ENCODE results near the gene NRSN2.
"Not testable (repeated sequence)": the region's sequence is repeated elsewhere in the genome, so short reads cannot be mapped to it uniquely, and the experiment has no call there.

NRSN2 gene

DNA sequence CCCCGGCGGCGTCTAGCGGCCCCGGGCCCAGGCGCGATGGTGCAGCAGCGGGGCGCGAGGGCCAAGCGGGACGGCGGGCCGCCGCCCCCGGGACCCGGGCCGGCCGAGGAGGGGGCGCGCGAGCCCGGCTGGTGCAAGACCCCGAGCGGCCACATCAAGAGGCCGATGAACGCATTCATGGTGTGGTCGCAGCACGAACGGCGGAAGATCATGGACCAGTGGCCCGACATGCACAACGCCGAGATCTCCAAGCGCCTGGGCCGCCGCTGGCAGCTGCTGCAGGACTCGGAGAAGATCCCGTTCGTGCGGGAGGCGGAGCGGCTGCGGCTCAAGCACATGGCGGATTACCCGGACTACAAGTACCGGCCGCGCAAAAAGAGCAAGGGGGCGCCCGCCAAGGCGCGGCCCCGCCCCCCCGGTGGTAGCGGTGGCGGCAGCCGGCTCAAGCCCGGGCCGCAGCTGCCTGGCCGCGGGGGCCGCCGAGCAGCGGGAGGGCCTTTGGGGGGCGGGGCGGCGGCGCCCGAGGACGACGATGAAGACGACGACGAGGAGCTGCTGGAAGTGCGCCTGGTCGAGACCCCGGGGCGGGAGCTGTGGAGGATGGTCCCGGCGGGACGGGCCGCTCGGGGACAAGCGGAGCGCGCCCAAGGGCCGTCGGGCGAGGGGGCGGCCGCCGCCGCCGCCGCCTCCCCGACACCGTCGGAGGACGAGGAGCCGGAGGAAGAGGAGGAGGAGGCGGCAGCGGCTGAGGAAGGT, 20.8 kb upstream of the NRSN2 start:
- peak; percentile 62 for DNase-seq

DNA sequence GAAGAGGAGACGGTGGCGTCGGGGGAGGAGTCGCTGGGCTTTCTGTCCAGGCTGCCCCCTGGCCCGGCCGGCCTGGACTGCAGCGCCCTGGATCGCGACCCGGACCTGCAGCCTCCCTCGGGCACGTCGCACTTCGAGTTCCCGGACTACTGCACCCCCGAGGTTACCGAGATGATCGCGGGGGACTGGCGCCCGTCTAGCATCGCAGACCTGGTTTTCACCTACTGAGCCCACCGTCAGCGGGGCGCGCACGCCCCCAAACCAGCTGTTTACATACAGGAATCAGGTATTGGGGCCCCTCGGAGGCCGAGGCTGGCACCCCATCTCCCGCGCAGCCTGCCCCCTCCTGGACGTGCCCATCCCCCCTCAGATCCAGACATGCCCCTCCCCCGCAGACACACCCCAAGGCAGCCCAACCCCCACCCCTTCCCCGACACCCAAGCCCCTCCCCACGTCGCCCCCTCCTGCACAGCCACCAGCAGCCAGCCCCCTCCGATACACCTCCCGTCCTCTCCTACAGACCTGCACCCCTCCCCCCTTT, 20.2 kb upstream of the NRSN2 start:
- peak; percentile 22 for DNase-seq

DNA sequence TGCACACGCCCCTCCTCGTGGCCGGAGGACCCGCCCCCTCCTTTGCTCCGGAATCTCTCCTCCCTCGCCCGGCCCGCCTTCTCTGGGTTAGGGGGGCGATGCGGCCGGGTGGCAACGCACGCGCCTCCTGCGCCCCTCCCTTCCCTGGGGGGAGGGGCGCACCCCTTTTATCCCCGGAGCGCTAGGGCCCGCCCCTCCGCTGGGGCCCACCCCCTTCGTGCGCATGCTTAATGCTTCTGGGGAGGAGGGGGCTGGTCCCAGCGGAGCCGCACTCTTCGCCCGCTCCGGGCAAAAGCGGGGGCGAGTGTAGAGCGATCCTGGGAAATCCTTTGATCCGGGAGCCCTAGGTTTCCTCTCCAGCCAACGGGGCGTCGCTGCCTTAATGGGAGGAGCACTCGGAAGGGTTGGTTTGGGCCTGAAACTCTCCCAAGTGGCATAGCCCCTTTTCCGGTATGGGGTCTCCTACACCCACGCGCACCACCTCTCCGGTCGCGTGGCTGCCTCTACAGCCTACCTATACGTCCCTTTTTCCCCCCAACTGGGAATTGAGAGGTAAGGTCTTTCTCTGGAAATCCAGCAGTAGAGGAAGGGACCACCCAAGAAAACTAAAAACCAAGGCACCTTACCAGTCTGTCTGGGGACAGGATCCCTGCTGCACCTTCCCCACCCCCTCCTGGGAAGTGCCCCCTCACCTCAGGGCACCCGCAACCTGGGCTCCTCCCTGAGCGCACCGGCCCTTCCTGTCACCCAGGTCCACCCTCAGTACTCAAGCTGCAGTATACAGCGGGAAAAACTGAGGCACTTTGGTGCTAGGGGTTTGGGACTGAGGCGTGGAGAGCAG, 19.5 kb upstream of the NRSN2 start:
- peak; percentile 82 for DNase-seq

DNA sequence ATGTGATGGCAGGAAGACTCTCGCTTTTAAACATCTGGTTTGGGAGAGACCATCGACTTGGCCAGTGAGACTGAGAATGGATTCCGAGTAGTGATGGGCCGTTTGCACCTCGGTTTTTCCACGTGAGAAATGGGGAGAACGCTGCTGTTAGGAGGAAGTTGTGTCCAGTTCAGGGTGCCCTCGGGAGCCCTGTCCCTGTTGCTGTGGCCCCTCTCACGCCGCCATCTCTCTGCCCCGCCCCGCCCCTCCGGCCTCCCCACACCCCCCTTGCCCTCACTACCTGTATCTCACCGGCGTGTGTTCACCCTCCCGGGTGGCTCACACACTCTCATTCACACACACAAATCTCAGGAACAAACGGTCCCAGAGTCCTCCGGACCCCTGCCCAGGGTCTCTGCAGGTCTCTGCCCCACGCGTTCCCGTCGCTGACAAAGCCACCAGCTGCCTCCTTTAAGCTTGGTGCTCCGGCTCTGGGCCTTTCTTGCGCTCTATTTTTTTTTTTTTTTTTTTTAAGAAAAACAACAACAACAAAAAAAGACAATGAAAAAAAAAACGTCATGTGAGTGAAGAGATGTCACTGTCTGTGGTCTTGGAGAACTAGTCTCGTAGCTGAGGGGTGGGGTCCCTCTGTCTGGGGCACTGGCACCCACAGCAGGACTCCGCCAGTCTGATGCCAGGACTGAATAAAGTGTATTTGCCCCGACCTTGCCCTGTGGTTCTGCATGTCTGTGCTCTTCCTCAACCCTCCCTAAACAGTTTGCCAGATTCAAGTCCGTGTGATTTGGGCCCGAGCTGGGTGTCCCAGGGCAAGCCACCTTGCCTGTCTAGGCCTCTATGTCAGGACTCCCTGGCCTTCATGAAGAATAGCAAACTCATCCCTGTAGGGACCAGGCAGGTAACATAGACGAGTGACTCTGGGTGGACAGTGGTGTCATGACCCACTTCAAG, 18.6 kb upstream of the NRSN2 start:
- DNase-seq, result no peak

DNA sequence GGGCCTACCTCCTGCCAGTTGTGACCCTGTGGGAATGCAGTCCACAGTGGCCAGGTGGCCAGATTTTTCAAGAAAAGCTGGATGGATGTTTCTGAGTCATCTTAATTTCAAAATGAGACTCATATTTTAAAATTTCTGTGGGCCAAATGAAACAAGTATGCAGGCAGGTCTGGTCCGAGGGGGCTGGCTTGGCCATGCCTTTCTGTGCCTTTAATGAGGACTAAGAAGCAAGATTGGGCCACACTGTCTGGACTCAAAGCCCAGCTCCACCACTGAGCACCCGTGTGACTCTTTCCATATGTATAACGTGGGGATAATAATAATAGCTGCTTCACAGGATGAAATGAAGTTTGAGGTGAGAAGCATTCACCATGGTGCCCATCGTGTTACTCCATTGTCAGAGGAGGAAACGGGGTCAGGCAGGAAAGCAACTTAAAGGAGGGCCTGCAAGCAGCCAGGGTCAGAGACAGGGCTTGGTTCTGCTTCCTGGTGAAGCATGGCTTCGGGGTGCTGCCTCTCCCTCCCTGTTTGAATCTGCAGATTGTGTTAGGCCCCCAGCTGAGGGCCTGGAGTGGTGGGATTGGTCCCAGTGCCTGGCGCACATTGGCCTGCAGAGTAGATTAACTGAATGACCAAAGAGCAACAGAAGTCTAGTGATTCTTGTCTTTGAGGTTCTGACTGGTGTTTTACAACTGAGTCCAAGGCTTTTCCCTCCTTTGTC, 17.8 kb upstream of the NRSN2 start:
- DNase-seq, result no peak

DNA sequence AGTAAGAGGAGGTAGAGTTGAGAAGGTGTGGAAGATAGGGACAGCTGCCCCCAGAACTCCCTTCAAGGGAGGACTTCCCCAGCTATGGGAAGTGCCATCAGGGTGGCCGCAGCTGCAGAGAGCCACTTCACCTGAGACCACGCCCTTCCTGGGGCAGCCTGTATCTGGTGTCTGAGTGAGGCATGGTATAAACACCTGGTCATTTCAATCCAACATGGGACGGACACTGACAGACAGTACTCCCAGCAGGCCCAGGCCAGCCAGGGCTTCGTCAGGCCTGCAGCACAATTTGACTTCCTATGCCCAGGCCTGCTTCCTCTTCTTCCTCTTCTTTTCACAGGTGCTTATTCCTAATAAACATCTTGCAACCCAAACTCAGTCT, 17.1 kb upstream of the NRSN2 start:
- DNase-seq, result no peak

DNA sequence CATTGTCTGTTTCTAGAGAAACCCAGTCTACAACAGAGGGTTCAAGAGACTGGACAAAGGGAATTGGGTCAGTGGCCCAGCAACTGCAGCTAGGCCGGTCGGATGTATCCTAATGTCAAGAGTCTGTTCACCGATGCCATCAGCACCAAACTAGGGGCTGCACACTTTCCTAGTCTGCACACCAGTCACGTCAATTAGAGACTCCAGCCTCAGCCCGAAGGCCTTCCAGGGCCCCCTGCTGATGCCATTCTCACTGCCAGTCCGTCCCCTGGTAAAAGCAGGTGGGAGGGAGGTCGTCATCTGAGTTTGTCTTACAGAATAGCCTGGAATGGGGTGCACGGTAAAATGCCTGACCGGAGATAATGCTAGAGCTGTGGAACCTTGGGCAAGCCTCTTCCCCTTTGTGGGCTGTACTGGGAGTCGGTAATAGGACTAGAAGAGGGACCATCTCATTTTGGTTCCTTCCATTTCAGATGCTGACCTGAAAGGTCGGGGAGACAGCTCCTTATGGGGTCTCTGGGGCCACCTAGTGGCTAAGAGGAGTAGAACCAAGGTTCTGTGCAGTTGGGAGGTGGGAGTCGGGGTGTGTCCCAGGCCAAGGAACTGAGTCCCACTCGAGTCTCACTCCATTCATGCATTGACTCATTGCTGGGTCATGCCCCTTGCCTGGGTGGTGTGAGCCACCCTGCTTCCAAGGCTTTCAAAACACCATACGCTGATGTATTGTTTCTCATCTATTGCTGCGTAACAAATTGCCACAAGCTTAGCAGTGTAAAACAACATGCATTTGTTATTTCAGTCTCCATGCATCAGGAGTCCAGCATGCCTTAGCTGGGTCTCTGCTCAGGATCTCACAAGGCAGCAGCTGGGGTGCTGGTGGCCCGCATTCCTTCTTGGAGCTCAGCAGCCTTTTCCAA, 16.4 kb upstream of the NRSN2 start:
- peak; percentile 51 for DNase-seq

DNA sequence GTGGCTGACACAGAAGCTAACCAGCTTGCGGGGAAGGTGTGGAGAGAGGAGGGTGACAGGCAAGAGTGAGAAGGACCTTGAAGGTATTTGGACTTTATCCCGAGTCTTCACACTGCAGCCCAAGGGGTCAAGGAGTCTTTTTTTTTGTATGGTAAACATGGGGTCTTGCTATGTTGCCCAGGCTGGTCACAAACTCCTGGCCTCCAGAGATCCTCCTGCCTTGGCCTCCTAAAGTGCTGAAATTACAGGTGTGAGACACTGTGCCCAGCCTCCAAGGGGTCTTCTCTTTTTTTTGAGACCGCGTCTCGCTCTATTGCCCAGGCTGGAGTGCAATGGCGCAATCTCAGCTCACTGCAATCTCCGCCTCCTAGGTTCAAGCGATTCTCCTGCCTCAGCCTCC, 12.3 kb upstream of the NRSN2 start:
- no peak for DNase-seq

DNA sequence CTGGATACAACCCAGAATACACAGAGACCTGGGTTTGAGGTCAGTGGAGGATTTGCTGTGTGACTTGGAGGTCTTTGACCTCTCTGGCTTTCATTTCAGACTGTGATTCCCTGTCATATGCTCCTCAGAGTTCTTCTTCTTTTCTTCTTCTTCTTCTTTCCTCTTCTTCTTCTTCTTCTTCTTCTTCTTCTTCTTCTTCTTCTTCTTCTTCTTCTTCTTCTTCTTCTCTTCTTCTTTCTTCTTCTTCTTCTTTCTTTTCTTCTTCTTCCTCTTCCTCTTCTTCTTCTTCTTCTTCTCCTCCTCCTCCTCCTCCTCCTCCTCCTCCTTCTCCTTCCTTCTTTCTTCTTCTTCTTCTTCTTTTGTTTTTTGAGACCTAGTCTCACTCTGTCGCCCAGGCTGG, 10.9 kb upstream of the NRSN2 start:
- not testable (repeated sequence) for DNase-seq

DNA sequence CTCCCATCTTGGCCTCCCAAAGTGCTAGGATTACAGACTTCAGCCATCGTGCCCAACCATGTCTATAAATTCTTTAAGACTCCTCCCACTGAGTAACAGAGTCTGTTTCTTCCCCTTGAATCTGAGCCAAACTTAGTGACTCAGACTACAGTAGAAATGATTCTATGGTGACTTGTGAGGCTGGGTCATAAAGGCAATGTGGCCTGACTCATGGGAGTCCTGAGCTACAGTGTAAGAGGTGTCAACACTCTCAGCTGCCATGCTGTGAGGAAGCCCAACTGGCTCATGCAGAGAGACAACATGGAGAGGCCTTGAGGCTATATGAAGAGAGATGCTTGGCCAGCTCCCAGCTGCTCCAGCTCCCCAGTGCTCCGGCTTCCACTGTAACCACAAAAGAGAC, 5.2 kb upstream of the NRSN2 start:
- no peak for DNase-seq

DNA sequence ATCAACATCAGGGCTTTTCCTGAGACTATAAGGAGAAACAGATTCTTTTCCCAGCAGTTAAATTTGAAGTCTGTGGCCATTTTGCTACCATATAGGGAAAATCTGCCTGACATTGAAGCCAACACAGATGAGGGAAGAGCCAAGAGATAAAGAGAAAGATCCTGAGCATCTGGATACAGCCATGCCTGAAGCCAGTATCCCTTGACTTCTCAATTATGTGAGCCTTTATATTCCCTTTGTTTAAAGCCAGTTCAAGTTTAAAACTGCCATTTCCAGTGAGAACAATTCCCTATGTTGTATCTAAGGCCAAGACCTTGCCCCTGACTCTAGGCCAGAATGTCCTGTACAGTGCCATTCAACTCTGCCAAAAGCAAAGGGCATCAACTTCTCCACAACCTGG, 3.8 kb upstream of the NRSN2 start:
- no peak for DNase-seq

DNA sequence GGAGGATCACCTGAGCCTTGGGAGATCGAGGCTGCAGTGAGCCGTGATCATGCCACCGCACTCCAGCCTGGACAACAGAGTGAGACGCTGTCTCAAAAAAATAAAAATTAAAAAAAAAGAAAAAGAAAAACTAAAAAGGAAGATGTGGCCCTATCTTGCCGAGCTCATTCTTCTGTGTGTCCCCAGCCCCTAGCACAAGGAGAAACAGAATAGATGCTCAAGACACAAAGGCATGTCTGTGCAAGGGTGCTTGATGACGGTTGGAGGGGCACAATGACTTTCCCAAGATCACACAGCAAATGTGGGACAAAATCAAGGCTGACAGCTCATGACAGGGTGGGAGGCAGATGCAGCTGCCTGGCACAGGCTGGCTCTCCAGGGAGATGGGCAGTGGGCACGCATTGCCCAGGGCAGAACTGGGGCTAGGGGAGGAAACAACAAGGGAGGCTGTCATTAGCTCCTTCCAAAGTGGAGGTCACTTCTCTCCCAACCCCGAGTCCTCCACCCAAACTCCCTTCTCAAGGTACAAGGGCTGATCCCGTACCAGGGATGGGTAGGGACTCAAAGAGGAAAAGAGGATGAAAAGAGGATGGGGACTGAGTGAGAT, 775 bp upstream of the NRSN2 start:
- DNase-seq, result no peak

DNA sequence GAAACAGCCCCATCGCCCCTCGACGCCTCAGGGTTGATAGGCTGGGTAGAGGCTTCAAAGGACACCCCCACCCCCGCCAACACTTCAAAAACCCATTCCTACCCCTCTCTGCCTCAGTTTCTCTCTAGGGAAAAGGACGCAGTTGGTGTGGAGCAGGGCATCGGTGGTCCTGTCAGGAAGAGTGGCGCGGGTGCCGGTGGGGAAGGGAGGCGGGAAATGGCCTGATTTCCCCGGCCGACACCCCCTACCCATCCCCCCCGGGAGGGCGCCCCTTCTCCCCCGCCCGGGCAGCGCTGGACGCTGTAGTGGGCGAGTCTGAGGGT, 367 bp downstream of the NRSN2 start:
- DNase-seq, result no peak

DNA sequence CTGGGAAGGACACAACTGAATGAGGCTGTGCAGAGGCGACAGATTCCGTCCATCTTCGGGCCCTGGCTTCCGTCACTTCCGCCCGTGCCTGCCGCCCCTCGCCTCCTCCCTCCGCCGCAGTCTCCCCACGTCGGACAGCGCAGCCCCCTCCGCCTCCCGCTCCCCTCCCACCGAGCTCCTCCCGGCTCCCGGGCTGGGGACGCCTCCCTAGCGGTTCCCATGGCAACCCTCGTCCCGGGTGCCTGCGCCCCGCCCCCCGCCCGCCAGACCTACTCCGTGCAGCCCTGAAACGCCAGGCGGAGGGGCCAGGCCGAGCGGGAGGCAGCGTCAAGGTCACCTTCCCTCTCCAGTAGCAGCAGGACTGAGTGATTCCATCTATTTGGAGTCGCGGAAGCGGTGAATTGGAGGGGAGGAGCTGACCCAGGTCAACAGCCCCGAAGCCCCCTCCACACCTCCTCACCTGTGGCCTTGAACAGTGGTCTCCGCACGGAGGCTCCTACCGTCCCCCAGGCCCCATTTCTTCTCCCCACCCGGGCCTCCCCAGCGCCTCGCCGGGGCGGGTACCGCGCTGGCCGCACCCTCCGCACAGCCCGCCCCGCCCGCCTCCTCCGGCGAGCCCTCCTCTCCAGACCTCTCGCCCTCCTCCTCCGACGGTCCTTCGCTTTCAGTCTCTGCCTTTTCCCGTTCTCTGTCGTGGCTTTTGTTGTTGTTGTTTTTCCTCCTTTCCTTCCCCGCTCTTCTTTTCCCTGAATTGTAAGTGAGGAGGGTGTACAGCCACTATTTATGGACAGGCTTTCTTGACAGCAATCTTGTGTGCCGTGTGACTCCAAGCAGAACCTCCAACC, 951 bp downstream of the NRSN2 start:
- peak; percentile 92 for DNase-seq

DNA sequence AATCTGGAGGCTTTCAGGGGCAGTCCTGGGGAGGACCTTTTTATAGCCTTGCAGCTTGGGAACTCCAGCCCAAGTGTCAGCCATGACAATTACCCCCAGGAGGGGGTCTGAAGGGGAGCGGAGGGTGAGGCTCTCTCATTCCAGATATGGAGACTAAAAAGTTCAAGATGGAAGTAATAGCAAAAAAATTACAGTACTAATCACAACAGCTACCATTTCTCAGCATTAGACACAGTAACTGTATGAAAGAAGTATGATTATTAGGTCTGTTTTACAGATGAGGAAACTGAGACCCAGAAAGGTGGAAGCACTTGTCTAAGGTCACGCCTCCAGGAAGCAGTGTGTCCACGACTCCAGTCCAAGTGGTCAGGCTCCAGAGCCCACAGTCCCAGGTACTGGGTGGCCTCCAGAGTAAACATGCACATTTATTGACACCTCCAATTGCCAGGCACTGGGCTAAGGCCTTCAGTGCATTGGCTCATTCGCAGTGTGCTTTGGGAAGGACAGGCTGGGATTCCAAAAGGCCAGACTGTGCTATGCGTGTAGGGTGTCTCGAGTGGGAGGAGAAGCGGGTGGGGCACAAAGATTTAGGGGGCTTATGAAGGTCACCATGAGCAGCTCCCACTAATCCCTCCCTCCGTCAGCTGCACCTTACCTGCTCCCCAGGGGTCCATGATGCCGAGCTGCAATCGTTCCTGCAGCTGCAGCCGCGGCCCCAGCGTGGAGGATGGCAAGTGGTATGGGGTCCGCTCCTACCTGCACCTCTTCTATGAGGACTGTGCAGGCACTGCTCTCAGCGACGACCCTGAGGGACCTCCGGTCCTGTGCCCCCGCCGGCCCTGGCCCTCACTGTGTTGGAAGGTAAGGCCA, 2.3 kb downstream of the NRSN2 start:
- DNase-seq, result no peak

DNA sequence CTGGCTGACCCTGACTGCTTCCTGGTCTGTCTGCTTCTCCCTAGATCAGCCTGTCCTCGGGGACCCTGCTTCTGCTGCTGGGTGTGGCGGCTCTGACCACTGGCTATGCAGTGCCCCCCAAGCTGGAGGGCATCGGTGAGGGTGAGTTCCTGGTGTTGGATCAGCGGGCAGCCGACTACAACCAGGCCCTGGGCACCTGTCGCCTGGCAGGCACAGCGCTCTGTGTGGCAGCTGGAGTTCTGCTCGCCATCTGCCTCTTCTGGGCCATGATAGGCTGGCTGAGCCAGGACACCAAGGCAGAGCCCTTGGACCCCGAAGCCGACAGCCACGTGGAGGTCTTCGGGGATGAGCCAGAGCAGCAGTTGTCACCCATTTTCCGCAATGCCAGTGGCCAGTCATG, 6.3 kb downstream of the NRSN2 start:
- no peak for DNase-seq

DNA sequence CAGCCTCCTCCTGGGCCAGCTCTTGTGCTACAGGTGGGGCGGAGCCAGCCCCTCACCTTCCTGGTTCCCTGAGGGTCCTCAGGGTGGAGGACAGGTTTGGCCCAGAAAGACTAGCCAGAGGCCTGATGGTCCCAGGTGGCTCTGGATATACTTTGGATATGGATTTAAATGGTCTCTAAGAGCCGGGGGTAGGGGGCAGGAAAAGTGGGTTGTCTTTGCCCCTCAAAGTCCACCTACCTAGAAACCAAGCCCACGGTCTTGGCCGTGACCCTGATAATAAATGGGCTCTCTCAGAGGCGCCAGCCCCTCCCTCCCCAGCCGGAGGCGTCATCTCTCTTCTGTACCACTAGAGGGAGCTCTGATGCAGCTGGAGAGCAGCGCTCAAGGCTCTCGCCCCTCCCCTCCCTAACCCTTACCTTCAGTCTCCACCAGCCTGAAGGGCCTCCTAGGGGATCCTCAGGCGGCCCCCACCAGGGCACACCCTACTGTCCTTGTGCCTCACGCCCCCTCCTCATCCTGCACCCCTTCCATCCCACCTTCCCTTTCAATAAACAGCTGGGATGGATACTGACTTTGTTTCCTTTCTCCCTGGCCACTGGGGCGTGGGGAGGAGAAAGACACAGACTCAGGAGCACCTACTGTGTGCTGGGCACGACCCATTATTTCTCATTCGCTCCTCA, 7.5 kb downstream of the NRSN2 start:
- peak; percentile 81 for DNase-seq

DNA sequence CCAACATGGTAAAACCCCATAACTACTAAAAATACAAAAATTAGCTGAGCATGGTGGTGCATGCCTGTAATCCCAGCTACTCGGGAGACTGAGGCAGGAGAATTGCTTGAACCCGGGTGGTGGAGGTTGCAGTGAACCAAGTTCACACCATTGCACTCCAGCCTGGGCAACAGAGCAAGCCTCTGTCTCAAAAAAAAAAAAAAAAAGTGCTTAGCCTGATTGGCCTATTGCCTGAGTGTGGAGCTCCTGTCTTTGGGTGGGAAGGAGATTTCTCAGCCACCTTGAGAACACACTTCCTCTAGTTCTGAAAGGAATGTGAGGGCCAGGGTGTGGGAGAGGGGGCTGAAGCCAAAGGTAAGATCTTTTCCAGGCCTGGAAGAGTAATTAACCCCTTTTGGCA, 9.2 kb downstream of the NRSN2 start:
- DNase-seq, result not testable (repeated sequence)
